Activated B cell treated with CpG ODN at 0.5 μM for 24 hours (primary cell): ENCODE data around the gene SUSD2. TPM values are rescaled to one million over a fixed set of nuclear protein-coding genes. Genes with fewer than 3 reads are reported as not detected.
A peak's percentile ranks its signal among the peaks of the same experiment; 100 is the strongest.

Experiments
- ATAC-seq: fragments of 200-7000 bp; cut with Tn5 transposase; one replicate; pipeline ENCODE4 v1.10.0; 2021; ENCODE audit warnings: low read depth, mild to moderate bottlenecking, moderate library complexity
- CTCF ChIA-PET: fragments of 350-600 bp; sonication (Branson Sonifier 250); formaldehyde crosslinking; loops from one replicate; lab custom pipeline; 2021; ENCODE audit warnings: antibody characterized with exemption; lab: Charles Lee
- POLR2A ChIA-PET: fragments of 350-600 bp; sonication (Branson Sonifier 250); formaldehyde crosslinking; loops from one replicate; lab custom pipeline; 2021; ENCODE audit warnings: antibody characterized with exemption; lab: Charles Lee
- DNase-seq: peaks from one replicate; pipeline ENCODE4 v3.0.0; 2022
- H3K27ac Mint-ChIP-seq: one replicate; pipeline ENCODE4 v1.8.0; 2020; ENCODE audit warnings: mixed read lengths
- H3K27me3 Mint-ChIP-seq: one replicate; pipeline ENCODE4 v1.8.0; 2021; ENCODE audit warnings: mixed read lengths
- H3K36me3 Mint-ChIP-seq: one replicate; pipeline ENCODE4 v1.8.0; 2021; ENCODE audit warnings: low read depth, mixed read lengths
- H3K4me1 Mint-ChIP-seq: one replicate; pipeline ENCODE4 v1.8.0; 2021; ENCODE audit warnings: mixed read lengths
- H3K4me3 Mint-ChIP-seq: one replicate; pipeline ENCODE4 v1.8.0; 2020; ENCODE audit warnings: mild to moderate bottlenecking, mixed read lengths
- H3K9me3 Mint-ChIP-seq: one replicate; pipeline ENCODE4 v1.8.0; 2020; ENCODE audit warnings: mixed read lengths
- intact Hi-C: fragments of 100-400 bp; cut with micrococcal nuclease; formaldehyde crosslinking; loops from one replicate; pipeline ENCODE4 v1.15.1; 2024
- total RNA-seq: library from RNA; stranded (reverse); gene quantifications from 2 replicates; pipeline ENCODE4 v1.2.3, GENCODE V29; 2022
- TF ChIP-seq, protein P1 (sequence below): fragments of 200-600 bp; IDR thresholded peaks from one replicate; pipeline ENCODE4 v1.8.0; 2022; ENCODE audit warnings: antibody characterized with exemption, mild to moderate bottlenecking

SUSD2 gene
- total RNA-seq, 1 donor from 2014 or later: 0.93 TPM

DNA sequence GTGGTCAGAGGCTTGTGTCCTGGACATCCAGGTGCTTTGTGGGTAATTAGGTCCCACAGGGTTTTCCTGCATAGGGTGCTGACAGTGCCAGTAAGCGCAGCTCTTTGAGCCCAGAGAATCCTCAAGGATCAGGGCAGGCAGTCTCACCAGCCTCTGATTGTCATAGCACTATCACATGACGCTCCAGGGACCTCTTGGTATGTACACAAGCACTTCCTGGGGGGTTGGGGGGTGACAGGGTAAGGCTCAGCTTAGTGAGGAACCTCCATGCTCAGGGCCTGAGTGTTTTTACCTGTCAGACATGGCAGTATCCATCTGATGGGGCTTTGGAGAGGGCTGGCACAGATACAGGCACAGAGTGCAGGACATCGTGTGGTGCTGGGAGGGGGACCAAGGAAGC lies 27.9 kb upstream of the SUSD2 start:
- H3K36me3 Mint-ChIP-seq: peaks cover 5% of the 10 kb centered on the region
- H3K27ac Mint-ChIP-seq: peak overlapping the region; percentile 66
- H3K4me3 Mint-ChIP-seq: no peak overlapping the region
- DNase-seq (no peak), ATAC-seq (no peak)
- CTCF ChIA-PET: interaction anchor here (0.5 kb wide), 1 partner anchor 374 kb away, joined by 3 read pairs; no protein-coding TSS in a partner anchor
- peaks cover 52% of the 10 kb centered on the region for H3K4me1 Mint-ChIP-seq
- TF ChIP-seq, protein P1, sequence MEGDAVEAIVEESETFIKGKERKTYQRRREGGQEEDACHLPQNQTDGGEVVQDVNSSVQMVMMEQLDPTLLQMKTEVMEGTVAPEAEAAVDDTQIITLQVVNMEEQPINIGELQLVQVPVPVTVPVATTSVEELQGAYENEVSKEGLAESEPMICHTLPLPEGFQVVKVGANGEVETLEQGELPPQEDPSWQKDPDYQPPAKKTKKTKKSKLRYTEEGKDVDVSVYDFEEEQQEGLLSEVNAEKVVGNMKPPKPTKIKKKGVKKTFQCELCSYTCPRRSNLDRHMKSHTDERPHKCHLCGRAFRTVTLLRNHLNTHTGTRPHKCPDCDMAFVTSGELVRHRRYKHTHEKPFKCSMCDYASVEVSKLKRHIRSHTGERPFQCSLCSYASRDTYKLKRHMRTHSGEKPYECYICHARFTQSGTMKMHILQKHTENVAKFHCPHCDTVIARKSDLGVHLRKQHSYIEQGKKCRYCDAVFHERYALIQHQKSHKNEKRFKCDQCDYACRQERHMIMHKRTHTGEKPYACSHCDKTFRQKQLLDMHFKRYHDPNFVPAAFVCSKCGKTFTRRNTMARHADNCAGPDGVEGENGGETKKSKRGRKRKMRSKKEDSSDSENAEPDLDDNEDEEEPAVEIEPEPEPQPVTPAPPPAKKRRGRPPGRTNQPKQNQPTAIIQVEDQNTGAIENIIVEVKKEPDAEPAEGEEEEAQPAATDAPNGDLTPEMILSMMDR: no peak
- intact Hi-C loops: loop anchor here (10.0 kb wide), 1 partner anchor 121 kb away; the partner anchor contains the start of gene SPECC1L
- no peaks in the 10 kb centered on the region for H3K9me3 Mint-ChIP-seq
- H3K27me3 Mint-ChIP-seq: no peaks in the 10 kb centered on the region
- POLR2A ChIA-PET: interaction anchor here (1.1 kb wide), 2 partner anchors 9 to 22 kb away, joined by 3 to 4 read pairs; no protein-coding TSS in a partner anchor

DNA sequence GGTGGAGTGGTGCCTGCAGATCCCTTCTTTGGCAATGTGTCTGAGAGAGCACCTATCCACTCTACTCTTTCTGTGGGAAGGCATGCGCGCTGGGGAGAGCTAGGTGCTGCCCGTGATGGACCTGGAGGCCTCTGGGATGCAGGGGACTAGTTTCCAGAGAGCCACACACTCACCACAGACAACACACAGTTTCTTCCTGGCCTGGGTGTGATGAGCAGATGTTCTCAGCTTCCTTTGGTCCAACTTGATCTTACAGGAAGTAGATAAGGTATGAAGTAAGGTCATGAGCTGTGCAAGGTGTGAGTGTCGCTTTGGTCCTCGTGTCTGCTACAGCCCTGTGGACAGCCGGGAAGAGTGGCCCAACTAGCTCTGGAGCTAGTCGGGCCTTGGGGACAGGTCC lies 27.3 kb upstream of the SUSD2 start:
- no peak for ATAC-seq
- H3K27me3 Mint-ChIP-seq: no peaks in the 10 kb centered on the region
- H3K4me1 Mint-ChIP-seq: peaks cover 57% of the 10 kb centered on the region
- peaks cover 5% of the 10 kb centered on the region for H3K36me3 Mint-ChIP-seq
- intact Hi-C loops: loop anchor here (10.0 kb wide), 1 partner anchor 121 kb away; the partner anchor contains the start of gene SPECC1L
- no peaks in the 10 kb centered on the region for H3K9me3 Mint-ChIP-seq
- peak overlapping the region; percentile 72 for H3K27ac Mint-ChIP-seq
- no peak for DNase-seq
- POLR2A ChIA-PET: interaction anchor here (1.1 kb wide), 2 partner anchors 10 to 21 kb away, joined by 3 to 4 read pairs; no protein-coding TSS in a partner anchor
- peak overlapping the region; percentile 45 for H3K4me3 Mint-ChIP-seq
- CTCF ChIA-PET: no interaction called here
- TF ChIP-seq, protein P1: no peak

DNA sequence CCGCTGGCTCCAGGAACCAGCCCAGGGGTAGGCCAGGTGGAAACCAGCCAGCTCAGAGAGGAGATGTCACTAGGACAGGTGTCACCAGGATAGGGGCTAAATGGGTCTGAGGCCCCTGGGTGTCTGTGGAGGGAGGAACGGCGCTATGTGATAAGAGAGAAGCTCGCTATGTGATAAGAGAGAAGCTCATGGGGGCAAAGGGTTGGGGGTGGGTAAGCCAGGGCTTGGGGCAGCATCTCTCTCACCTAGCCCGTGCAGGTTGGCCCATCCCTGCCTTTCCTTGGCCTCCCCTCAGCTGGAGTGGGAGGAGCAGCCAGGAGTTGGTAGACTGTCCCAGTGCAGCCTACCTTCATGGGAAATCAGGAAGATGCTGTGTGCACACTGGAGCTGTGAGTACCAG lies 26.5 kb upstream of the SUSD2 start:
- peaks cover 64% of the 10 kb centered on the region for H3K4me1 Mint-ChIP-seq
- H3K36me3 Mint-ChIP-seq: peaks cover 2% of the 10 kb centered on the region
- TF ChIP-seq, protein P1: no peak
- peak overlapping the region; percentile 72 for H3K27ac Mint-ChIP-seq
- intact Hi-C loops: loop anchor here (10.0 kb wide), 1 partner anchor 120 kb away; the partner anchor contains the start of gene SPECC1L
- CTCF ChIA-PET: interaction anchor here (1.1 to 5.2 kb wide), 4 partner anchors 9 to 48 kb away, joined by 3 to 40 read pairs (median 5); no protein-coding TSS in a partner anchor
- H3K27me3 Mint-ChIP-seq: no peaks in the 10 kb centered on the region
- peak overlapping the region; percentile 45 for H3K4me3 Mint-ChIP-seq
- POLR2A ChIA-PET: interaction anchor here (0.8 to 3.9 kb wide), 5 partner anchors 15 to 297 kb away, joined by 3 to 25 read pairs (median 4); partner anchors contain the start of genes CABIN1, MIF and SLC2A11
- DNase-seq: no peak
- no peak for ATAC-seq
- no peaks in the 10 kb centered on the region for H3K9me3 Mint-ChIP-seq

DNA sequence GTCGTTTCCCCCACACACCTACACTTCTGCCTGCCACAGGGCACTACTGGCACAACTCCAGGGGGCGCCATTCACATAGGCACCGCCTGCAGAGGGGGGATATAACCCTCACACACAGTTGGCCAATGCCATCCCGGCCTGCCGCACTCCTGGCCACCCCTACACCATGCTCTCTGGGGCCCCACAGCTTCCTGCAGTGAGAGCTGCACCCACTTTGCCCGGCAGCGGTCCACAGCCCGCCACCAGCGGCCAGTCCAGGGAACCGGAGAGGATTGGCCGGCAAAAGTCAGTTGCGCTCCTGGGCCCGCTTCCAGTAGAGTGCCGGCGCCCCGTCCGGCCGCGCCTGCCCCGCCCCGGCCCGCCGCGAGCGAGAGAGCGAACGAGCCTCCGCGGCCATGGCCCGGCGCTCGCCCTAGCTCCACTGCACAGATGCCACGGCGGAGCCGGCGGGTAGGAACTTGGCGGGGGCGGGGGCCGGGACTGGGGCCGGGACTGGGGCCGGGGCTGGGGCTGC lies 25.6 kb upstream of the SUSD2 start:
- Mint-ChIP-seq H3K9me3 (no peaks in the 10 kb centered on the region), H3K4me3 (peak overlapping the region; percentile 80), H3K27me3 (no peaks in the 10 kb centered on the region), H3K4me1 (peaks cover 64% of the 10 kb centered on the region), H3K27ac (peak overlapping the region; percentile 72), H3K36me3 (peaks cover 3% of the 10 kb centered on the region)
- intact Hi-C loops: loop anchor here (1.0 to 10.0 kb wide), 5 partner anchors 9 to 143 kb away; partner anchors contain the start of gene SPECC1L
- CTCF ChIA-PET: interaction anchor here (1.1 to 5.2 kb wide), 5 partner anchors 10 to 49 kb away, joined by 3 to 40 read pairs (median 6); no protein-coding TSS in a partner anchor
- POLR2A ChIA-PET: interaction anchor here (0.6 to 3.9 kb wide), 14 partner anchors 9 to 1940 kb away, joined by 3 to 25 read pairs (median 4); partner anchors contain the start of genes CABIN1, MIF and SLC2A11
- DNase-seq: no peak
- ATAC-seq: peak; percentile 43
- TF ChIP-seq, protein P1: no peak
